ENCODE data around the gene ADK. TPM values are rescaled to one million over a fixed set of nuclear protein-coding genes. Genes with fewer than 3 reads are reported as not detected.

Gene ADK
- total RNA-seq, 2 donors from 2014 or later: 14.4 to 24.3 TPM

- Histone ChIP-seq H3K36me3 (no peaks in the 10 kb centered on the region), H3K4me1 (ENCODE audit: control insufficient read depth in 1 of 2, low read depth in 2 of 2) (no peaks in the 10 kb centered on the region), H3K4me3 (no peak overlapping the region), H3K27me3 (replicated peaks; ENCODE audit: insufficient read depth) (no peaks in the 10 kb centered on the region), H3K27ac (no peak overlapping the region), H3K9me3 (no peaks in the 10 kb centered on the region)
- DNase-seq (ENCODE audit: low spot score) (no peak), ATAC-seq (ENCODE audit: insufficient number of reproducible peaks, low FRiP score, low read depth) (no peak)
- no peak for TF ChIP-seq CTCF (IDR thresholded peaks at IDR 0.05)
Observed at GRCh38 chr10:74381291-74381853, 230.4 kb downstream of the ADK start.

- TF ChIP-seq CTCF (IDR thresholded peaks at IDR 0.05): no peak
- no peaks in the 10 kb centered on the region for H3K27me3 ChIP-seq (replicated peaks; ENCODE audit: insufficient read depth)
- H3K4me1 ChIP-seq (ENCODE audit: control insufficient read depth in 1 of 2, low read depth in 2 of 2): no peaks in the 10 kb centered on the region
- H3K36me3 ChIP-seq: no peaks in the 10 kb centered on the region
- H3K27ac ChIP-seq: no peak overlapping the region
- no peaks in the 10 kb centered on the region for H3K9me3 ChIP-seq
- no peak overlapping the region for H3K4me3 ChIP-seq
- DNase-seq (ENCODE audit: low spot score): no peak
- ATAC-seq (ENCODE audit: insufficient number of reproducible peaks, low FRiP score, low read depth): no peak
Observed at GRCh38 chr10:74382663-74383062, 231.6 kb downstream of the ADK start.

GRCh38 chr10:74383642-74384041 is 232.6 kb downstream of the ADK start:
- DNase-seq (ENCODE audit: low spot score): no peak
- Histone ChIP-seq H3K4me1 (ENCODE audit: control insufficient read depth in 1 of 2, low read depth in 2 of 2) (no peaks in the 10 kb centered on the region), H3K27me3 (replicated peaks; ENCODE audit: insufficient read depth) (no peaks in the 10 kb centered on the region), H3K27ac (no peak overlapping the region), H3K9me3 (no peaks in the 10 kb centered on the region), H3K36me3 (no peaks in the 10 kb centered on the region), H3K4me3 (no peak overlapping the region)
- no peak for ATAC-seq (ENCODE audit: insufficient number of reproducible peaks, low FRiP score, low read depth)
- TF ChIP-seq CTCF (IDR thresholded peaks at IDR 0.05): no peak

GRCh38 chr10:74384615-74385183 is 233.7 kb downstream of the ADK start:
- no peaks in the 10 kb centered on the region for H3K36me3 ChIP-seq
- no peak for TF ChIP-seq CTCF (IDR thresholded peaks at IDR 0.05)
- no peaks in the 10 kb centered on the region for H3K27me3 ChIP-seq (replicated peaks; ENCODE audit: insufficient read depth)
- H3K9me3 ChIP-seq: no peaks in the 10 kb centered on the region
- H3K4me3 ChIP-seq: no peak overlapping the region
- no peak for ATAC-seq (ENCODE audit: insufficient number of reproducible peaks, low FRiP score, low read depth)
- no peak overlapping the region for H3K27ac ChIP-seq
- no peaks in the 10 kb centered on the region for H3K4me1 ChIP-seq (ENCODE audit: control insufficient read depth in 1 of 2, low read depth in 2 of 2)
- DNase-seq (ENCODE audit: low spot score): no peak

GRCh38 chr10:74388801-74389200 is 237.8 kb downstream of the ADK start:
- no peaks in the 10 kb centered on the region for H3K36me3 ChIP-seq
- no peak for TF ChIP-seq CTCF (IDR thresholded peaks at IDR 0.05)
- DNase-seq (ENCODE audit: low spot score) (no peak), ATAC-seq (ENCODE audit: insufficient number of reproducible peaks, low FRiP score, low read depth) (no peak)
- no peaks in the 10 kb centered on the region for H3K27me3 ChIP-seq (replicated peaks; ENCODE audit: insufficient read depth)
- H3K27ac ChIP-seq: no peak overlapping the region
- no peaks in the 10 kb centered on the region for H3K4me1 ChIP-seq (ENCODE audit: control insufficient read depth in 1 of 2, low read depth in 2 of 2)
- no peak overlapping the region for H3K4me3 ChIP-seq
- no peaks in the 10 kb centered on the region for H3K9me3 ChIP-seq

Data from thoracic aorta (tissue), 2 donors.